SW480 (cell line): Measurements from ENCODE around the gene C19orf85.
A peak's percentile ranks its signal among the peaks of the same experiment; 100 is the strongest.
"Not testable (repeated sequence)": the region's sequence is repeated elsewhere in the genome, so short reads cannot be mapped to it uniquely, and the experiment has no call there.

ENCODE experiments used
- DNase-seq: peaks from one replicate; pipeline ENCODE4 v3.0.0-alpha.2; 2016; ENCODE audit warnings: low spot score

Gene C19orf85

GRCh38 chr19:55440411-55441105 lies 24.0 kb downstream of the C19orf85 start:
- no peak for DNase-seq

GRCh38 chr19:55439052-55439451 lies 25.5 kb downstream of the C19orf85 start:
- no peak for DNase-seq

- DNase-seq, result peak; percentile 82
These were observed 27.1 kb downstream of the C19orf85 start for GRCh38 chr19:55437410-55437809.

GRCh38 chr19:55436847-55437246 lies 27.7 kb downstream of the C19orf85 start:
- DNase-seq, result no peak

GRCh38 chr19:55435020-55435419 lies 29.5 kb downstream of the C19orf85 start:
- DNase-seq, result no peak

GRCh38 chr19:55434356-55434919 lies 30.1 kb downstream of the C19orf85 start:
- DNase-seq, result no peak

- DNase-seq, result no peak
These were observed 31.3 kb downstream of the C19orf85 start for GRCh38 chr19:55433292-55433691.

GRCh38 chr19:55432241-55432959 lies 32.2 kb downstream of the C19orf85 start:
- peak; percentile 54 for DNase-seq

GRCh38 chr19:55431183-55431582 lies 33.4 kb downstream of the C19orf85 start:
- no peak for DNase-seq

GRCh38 chr19:55426042-55426441 lies 38.5 kb downstream of the C19orf85 start:
- no peak for DNase-seq

- DNase-seq, result no peak
These were observed 40.0 kb downstream of the C19orf85 start for GRCh38 chr19:55424518-55424917.

- no peak for DNase-seq
These were observed 41.1 kb downstream of the C19orf85 start for GRCh38 chr19:55423225-55424005.

- DNase-seq, result not testable (repeated sequence)
These were observed 43.3 kb downstream of the C19orf85 start for GRCh38 chr19:55421281-55421680.

GRCh38 chr19:55419624-55420236 lies 44.8 kb downstream of the C19orf85 start:
- DNase-seq, result no peak

- no peak for DNase-seq
These were observed 45.4 kb downstream of the C19orf85 start for GRCh38 chr19:55419103-55419502.

GRCh38 chr19:55418185-55418584 lies 46.4 kb downstream of the C19orf85 start:
- peak; percentile 79 for DNase-seq
